Measurements from ENCODE around the gene RALB. TPM values are rescaled to one million over a fixed set of nuclear protein-coding genes. Genes with fewer than 3 reads are reported as not detected.

The RALB gene
- total and polyA plus RNA-seq, 2 experiments from 2014 or later, result 15.2 to 17.4 TPM

DNA sequence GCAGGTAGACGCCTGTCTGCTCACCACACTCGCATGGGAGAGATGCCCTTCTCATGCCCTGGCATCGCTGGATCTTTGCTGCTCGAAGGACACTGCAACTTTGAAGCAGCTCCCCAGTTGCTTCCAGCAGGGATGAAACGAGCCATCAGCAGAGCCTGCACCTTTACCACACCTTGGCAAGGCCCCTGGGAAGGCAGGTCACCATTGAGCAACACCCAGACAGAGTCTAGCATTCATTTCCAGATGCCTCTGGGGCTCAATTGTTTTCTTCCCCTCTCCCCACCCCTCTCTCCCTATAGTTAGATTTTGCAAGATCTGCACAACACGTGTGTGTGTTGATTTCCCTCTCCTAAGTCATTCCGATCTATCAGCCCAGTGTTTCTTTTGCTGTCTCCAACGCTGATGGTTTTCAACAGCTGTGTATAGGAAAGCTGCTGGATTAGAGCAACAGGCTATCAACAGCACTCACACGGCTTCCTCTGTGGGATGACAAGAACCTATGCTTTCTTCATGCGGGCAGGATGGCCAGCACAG, 67.7 kb downstream of the RALB start:
- no peaks in the 10 kb centered on the region; the same call in 2 of the 3 replicates for H3K36me3 Mint-ChIP-seq (ENCODE audit: low read depth)
- peaks cover 18% of the 10 kb centered on the region for H3K27me3 Mint-ChIP-seq (ENCODE audit: insufficient read depth, low read depth, poor library complexity)
- no peaks in the 10 kb centered on the region for H3K4me1 ChIP-seq (ENCODE audit: insufficient read depth)
- H3K27ac Mint-ChIP-seq, result no peak overlapping the region
- H3K27ac ChIP-seq (ENCODE audit: low read depth), result no peak overlapping the region
- DNase-seq (ENCODE audit: low spot score), result no peak
- no peaks in the 10 kb centered on the region for H4K20me1 ChIP-seq (replicated peaks; ENCODE audit: insufficient read depth)
- no peaks in the 10 kb centered on the region for H3K36me3 ChIP-seq (ENCODE audit: insufficient read depth)
- no peak for TF ChIP-seq ZNF331 (CRISPR knock-in tag; IDR thresholded peaks at IDR 0.05; ENCODE audit: low read depth)
- no peak for TF ChIP-seq EZH2 (IDR thresholded peaks at IDR 0.05; ENCODE audit: low read depth, unreplicated experiment)
- no peak for TF ChIP-seq NANOG (IDR thresholded peaks at IDR 0.05; ENCODE audit: borderline replicate concordance)
- TF ChIP-seq ETS1 (IDR thresholded peaks at IDR 0.05), result no peak
- no peak for TF ChIP-seq ZNF114 (CRISPR knock-in tag; IDR thresholded peaks at IDR 0.05)
- TF ChIP-seq, protein P1, sequence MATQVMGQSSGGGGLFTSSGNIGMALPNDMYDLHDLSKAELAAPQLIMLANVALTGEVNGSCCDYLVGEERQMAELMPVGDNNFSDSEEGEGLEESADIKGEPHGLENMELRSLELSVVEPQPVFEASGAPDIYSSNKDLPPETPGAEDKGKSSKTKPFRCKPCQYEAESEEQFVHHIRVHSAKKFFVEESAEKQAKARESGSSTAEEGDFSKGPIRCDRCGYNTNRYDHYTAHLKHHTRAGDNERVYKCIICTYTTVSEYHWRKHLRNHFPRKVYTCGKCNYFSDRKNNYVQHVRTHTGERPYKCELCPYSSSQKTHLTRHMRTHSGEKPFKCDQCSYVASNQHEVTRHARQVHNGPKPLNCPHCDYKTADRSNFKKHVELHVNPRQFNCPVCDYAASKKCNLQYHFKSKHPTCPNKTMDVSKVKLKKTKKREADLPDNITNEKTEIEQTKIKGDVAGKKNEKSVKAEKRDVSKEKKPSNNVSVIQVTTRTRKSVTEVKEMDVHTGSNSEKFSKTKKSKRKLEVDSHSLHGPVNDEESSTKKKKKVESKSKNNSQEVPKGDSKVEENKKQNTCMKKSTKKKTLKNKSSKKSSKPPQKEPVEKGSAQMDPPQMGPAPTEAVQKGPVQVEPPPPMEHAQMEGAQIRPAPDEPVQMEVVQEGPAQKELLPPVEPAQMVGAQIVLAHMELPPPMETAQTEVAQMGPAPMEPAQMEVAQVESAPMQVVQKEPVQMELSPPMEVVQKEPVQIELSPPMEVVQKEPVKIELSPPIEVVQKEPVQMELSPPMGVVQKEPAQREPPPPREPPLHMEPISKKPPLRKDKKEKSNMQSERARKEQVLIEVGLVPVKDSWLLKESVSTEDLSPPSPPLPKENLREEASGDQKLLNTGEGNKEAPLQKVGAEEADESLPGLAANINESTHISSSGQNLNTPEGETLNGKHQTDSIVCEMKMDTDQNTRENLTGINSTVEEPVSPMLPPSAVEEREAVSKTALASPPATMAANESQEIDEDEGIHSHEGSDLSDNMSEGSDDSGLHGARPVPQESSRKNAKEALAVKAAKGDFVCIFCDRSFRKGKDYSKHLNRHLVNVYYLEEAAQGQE (IDR thresholded peaks at IDR 0.05; ENCODE audit: unreplicated experiment), result no peak
- TF ChIP-seq STAT1 (IDR thresholded peaks at IDR 0.05; ENCODE audit: unreplicated experiment), result no peak
- no peak for TF ChIP-seq CTCF (conservative IDR thresholded peaks at IDR 0.05; ENCODE audit: low read depth in 2 of 2)
- TF ChIP-seq EZH2phosphoT487 (IDR thresholded peaks at IDR 0.05; ENCODE audit: unreplicated experiment), result no peak
- no peak for TF ChIP-seq JUNB (IDR thresholded peaks at IDR 0.05; ENCODE audit: unreplicated experiment)
- TF ChIP-seq, protein P2, sequence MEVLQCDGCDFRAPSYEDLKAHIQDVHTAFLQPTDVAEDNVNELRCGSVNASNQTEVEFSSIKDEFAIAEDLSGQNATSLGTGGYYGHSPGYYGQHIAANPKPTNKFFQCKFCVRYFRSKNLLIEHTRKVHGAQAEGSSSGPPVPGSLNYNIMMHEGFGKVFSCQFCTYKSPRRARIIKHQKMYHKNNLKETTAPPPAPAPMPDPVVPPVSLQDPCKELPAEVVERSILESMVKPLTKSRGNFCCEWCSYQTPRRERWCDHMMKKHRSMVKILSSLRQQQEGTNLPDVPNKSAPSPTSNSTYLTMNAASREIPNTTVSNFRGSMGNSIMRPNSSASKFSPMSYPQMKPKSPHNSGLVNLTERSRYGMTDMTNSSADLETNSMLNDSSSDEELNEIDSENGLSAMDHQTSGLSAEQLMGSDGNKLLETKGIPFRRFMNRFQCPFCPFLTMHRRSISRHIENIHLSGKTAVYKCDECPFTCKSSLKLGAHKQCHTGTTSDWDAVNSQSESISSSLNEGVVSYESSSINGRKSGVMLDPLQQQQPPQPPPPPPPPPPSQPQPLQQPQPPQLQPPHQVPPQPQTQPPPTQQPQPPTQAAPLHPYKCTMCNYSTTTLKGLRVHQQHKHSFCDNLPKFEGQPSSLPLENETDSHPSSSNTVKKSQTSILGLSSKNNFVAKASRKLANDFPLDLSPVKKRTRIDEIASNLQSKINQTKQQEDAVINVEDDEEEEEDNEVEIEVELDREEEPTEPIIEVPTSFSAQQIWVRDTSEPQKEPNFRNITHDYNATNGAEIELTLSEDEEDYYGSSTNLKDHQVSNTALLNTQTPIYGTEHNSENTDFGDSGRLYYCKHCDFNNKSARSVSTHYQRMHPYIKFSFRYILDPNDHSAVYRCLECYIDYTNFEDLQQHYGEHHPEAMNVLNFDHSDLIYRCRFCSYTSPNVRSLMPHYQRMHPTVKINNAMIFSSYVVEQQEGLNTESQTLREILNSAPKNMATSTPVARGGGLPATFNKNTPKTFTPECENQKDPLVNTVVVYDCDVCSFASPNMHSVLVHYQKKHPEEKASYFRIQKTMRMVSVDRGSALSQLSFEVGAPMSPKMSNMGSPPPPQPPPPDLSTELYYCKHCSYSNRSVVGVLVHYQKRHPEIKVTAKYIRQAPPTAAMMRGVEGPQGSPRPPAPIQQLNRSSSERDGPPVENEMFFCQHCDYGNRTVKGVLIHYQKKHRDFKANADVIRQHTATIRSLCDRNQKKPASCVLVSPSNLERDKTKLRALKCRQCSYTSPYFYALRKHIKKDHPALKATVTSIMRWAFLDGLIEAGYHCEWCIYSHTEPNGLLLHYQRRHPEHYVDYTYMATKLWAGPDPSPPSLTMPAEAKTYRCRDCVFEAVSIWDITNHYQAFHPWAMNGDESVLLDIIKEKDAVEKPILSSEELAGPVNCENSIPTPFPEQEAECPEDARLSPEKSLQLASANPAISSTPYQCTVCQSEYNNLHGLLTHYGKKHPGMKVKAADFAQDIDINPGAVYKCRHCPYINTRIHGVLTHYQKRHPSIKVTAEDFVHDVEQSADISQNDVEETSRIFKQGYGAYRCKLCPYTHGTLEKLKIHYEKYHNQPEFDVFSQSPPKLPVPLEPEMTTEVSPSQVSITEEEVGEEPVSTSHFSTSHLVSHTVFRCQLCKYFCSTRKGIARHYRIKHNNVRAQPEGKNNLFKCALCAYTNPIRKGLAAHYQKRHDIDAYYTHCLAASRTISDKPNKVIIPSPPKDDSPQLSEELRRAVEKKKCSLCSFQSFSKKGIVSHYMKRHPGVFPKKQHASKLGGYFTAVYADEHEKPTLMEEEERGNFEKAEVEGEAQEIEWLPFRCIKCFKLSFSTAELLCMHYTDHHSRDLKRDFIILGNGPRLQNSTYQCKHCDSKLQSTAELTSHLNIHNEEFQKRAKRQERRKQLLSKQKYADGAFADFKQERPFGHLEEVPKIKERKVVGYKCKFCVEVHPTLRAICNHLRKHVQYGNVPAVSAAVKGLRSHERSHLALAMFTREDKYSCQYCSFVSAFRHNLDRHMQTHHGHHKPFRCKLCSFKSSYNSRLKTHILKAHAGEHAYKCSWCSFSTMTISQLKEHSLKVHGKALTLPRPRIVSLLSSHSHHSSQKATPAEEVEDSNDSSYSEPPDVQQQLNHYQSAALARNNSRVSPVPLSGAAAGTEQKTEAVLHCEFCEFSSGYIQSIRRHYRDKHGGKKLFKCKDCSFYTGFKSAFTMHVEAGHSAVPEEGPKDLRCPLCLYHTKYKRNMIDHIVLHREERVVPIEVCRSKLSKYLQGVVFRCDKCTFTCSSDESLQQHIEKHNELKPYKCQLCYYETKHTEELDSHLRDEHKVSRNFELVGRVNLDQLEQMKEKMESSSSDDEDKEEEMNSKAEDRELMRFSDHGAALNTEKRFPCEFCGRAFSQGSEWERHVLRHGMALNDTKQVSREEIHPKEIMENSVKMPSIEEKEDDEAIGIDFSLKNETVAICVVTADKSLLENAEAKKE (CRISPR knock-in tag; IDR thresholded peaks at IDR 0.05), result no peak
- TF ChIP-seq POLR2AphosphoS5 (IDR thresholded peaks at IDR 0.05; ENCODE audit: low read depth), result no peak
- TF ChIP-seq CREB1 (CRISPR knock-in tag; IDR thresholded peaks at IDR 0.05; ENCODE audit: low read depth), result no peak
- no peak for ATAC-seq
- no peaks in the 10 kb centered on the region for H3K27me3 ChIP-seq (ENCODE audit: insufficient read depth)
- H3K9me3 Mint-ChIP-seq, result no peaks in the 10 kb centered on the region
- H3K4me2 ChIP-seq, result no peak overlapping the region
- H3K4me3 Mint-ChIP-seq, result no peak overlapping the region
- no peak overlapping the region for H2AFZ ChIP-seq
- H3K9me2 ChIP-seq (ENCODE audit: insufficient read depth), result no peaks in the 10 kb centered on the region
- H3F3A ChIP-seq (replicated peaks; ENCODE audit: low read depth), result no peaks in the 10 kb centered on the region
- 0 out of 3 replicates have a peak, but pooled peaks cover 2% of the 10 kb centered on the region for H3K4me1 Mint-ChIP-seq
- H3K79me2 ChIP-seq (replicated peaks; ENCODE audit: insufficient read depth), result no peaks in the 10 kb centered on the region
- no peak overlapping the region for H3K4me3 ChIP-seq

Measured in GM23338 (cell line).